PFSK-1 (cell line): ENCODE data around the gene PIEZO2.

Experiments
- FOXP2 ChIP-seq: optimal IDR thresholded peaks from 2 replicates; pipeline ENCODE3; 2011; ENCODE audit warnings: borderline replicate concordance, control low read depth, inconsistent platforms; ENCODE audit not compliant: insufficient read depth; ENCODE audit errors: extremely low read length, extremely low read depth
- POLR2AphosphoS5 ChIP-seq: IDR thresholded peaks from 2 replicates; pipeline ENCODE4 v1.6.1; 2012; ENCODE audit warnings: low read depth, mild to moderate bottlenecking, control low read depth, low read length, moderate library complexity
- TAF1 ChIP-seq: IDR thresholded peaks from 2 replicates; pipeline ENCODE4 v1.6.1; 2012; ENCODE audit warnings: low read length, control low read depth, borderline replicate concordance; ENCODE audit not compliant: insufficient read depth

- TF ChIP-seq POLR2AphosphoS5: no peak
- no peak for TF ChIP-seq FOXP2
- TF ChIP-seq TAF1: no peak
Observed at GRCh38 chr18:10705786-10706185, 443.6 kb downstream of the PIEZO2 start.
